Right lobe of liver (tissue), 6 donors: ENCODE results near the gene B3GNT5. TPM values are rescaled to one million over a fixed set of nuclear protein-coding genes. Genes with fewer than 3 reads are reported as not detected.

Source experiments
- ATAC-seq, 4 donors: fragments of 200-7000 bp; cut with Tn5 transposase; one replicate each; pipeline ENCODE4 v1.9.1; 2020; ENCODE audit warnings: mild to moderate bottlenecking in 4 of 4, moderate library complexity in 4 of 4
- DNase-seq, 3 donors: peaks; one replicate each; pipeline ENCODE4 v3.0.0-alpha.2; 2020
- H3K27ac ChIP-seq, 3 donors: fragments of 200-600 bp; one replicate each; pipeline ENCODE4 v1.8.0; 2022
- H3K27me3 ChIP-seq, 2 donors: fragments of 200-600 bp; one replicate each; pipeline ENCODE4 v1.8.0; 2022
- H3K36me3 ChIP-seq, 4 donors: fragments of 200-600 bp; sonication (generic) in 1 of 4; one replicate each; pipeline versions ENCODE4 v1.5.1 to v1.8.0; 2017 to 2022; ENCODE audit warnings: control low read depth in 1 of 4
- H3K4me1 ChIP-seq, 4 donors: fragments of 200-600 bp; sonication (generic) in 1 of 4; one replicate each; pipeline versions ENCODE4 v1.5.1 to v1.8.0; 2017 to 2022; ENCODE audit warnings: control low read depth in 1 of 4
- H3K4me3 ChIP-seq, 3 donors: fragments of 200-600 bp; one replicate each; pipeline ENCODE4 v1.8.0; 2022
- H3K9me3 ChIP-seq, 4 donors: fragments of 200-600 bp; sonication (generic) in 1 of 4; one replicate each; pipeline versions ENCODE4 v1.5.1 to v1.8.0; 2017 to 2022; ENCODE audit warnings: control low read depth in 1 of 4
- CTCF ChIP-seq, 4 donors: fragments of 200-600 bp in 3 of 4; fragments of 450-650 bp in 1 of 4; IDR thresholded peaks; one replicate each; pipeline versions ENCODE4 v1.5.1 to v1.8.0; 2016 to 2022; ENCODE audit warnings: antibody characterized with exemption in 4 of 4, mild to moderate bottlenecking in 2 of 4
- POLR2A ChIP-seq: fragments of 450-650 bp; IDR thresholded peaks from one replicate; pipeline ENCODE4 v1.6.1; 2017; ENCODE audit warnings: antibody characterized with exemption, mild to moderate bottlenecking
- WGBS: methylation state at CpG from one replicate; pipeline ENCODE4 v1.1.6; 2018; ENCODE audit warnings: low coverage, low lambda C conversion rate; ENCODE audit not compliant: insufficient coverage; ENCODE audit errors: missing lambda C conversion rate; 5-methylcytosine and 5-hydroxymethylcytosine counted together
- intact Hi-C, 2 donors: fragments of 100-400 bp; cut with DNase I; formaldehyde crosslinking; loops; one replicate each; pipeline versions ENCODE4 v1.11.2 to v1.14.1; 2022
- total RNA-seq, 6 experiments: library from RNA; depleted of rRNA in 2 of 6; stranded (reverse); fragments of >200 nt in 2 of 6; fragmentation: NEBNext Ultra II Directional in 3 of 6; extraction: Animal tissue kit (Norgen Biotek cat#: 25700) in 3 of 6; gene quantifications; one replicate each; pipeline versions ENCODE4 v1.1.0 to v1.2.4, GENCODE V29; 2016 to 2023
- donor health status: DM: no; HTN: yes; CAD: no.
- donor health status: DM: no; HTN: no; CAD: no.
- donor health status: DM: no; HTN: no; CAD: no.
- donor health status: DM: no; HTN: yes; CAD: no.
- donor health status: DM: no; HTN: yes; CAD: no.

Gene B3GNT5
- total RNA-seq, 6 experiments from 2014 or later, result 0.27 to 12.5 (median 5.5) TPM

- Histone ChIP-seq H3K27me3 (no peaks in the 10 kb centered on the region), H3K4me1 (peaks cover 0 to 5% (median 0%) of the 10 kb centered on the region in 4 donors), H3K27ac (peak overlapping the region; percentile 50 to 83 (median 65)), H3K9me3 (no peaks in the 10 kb centered on the region), H3K4me3 (peak overlapping the region; percentile 57 to 71 (median 68)), H3K36me3 (no peaks in the 10 kb centered on the region)
- peak; percentile 74 to 88 (median 86) for ATAC-seq
- intact Hi-C loops, result no loop called here
- TF ChIP-seq CTCF (IDR thresholded peaks at IDR 0.05) (peak; percentile 9 to 17 (median 13)), POLR2A (peak; percentile 35)
- WGBS, result 0% methylated on average over 17 of the region's 111 CpGs
- peak; percentile 79 to 83 (median 81) for DNase-seq
Measured at GRCh38 chr3:183253528-183254486, 754 bp downstream of the B3GNT5 start.

- Histone ChIP-seq H3K4me1 (peaks cover 0 to 5% (median 0%) of the 10 kb centered on the region in 4 donors), H3K27ac (peak overlapping the region in 2 of 3 donors; percentile 65 to 83), H3K4me3 (peak overlapping the region; percentile 57 to 71 (median 68)), H3K27me3 (no peaks in the 10 kb centered on the region), H3K9me3 (no peaks in the 10 kb centered on the region), H3K36me3 (no peaks in the 10 kb centered on the region)
- ATAC-seq (peak in 2 of 4 donors; percentile 14 to 20), DNase-seq (peak in 1 of 3 donors; percentile 49)
- intact Hi-C loops, result no loop called here
- TF ChIP-seq CTCF (IDR thresholded peaks at IDR 0.05) (no peak), POLR2A (no peak)
- 35% methylated on average over 19 of the region's 49 CpGs for WGBS
Measured at GRCh38 chr3:183254487-183255347, 1.7 kb downstream of the B3GNT5 start.

GRCh38 chr3:183255348-183255730 lies 2.3 kb downstream of the B3GNT5 start:
- no peaks in the 10 kb centered on the region for H3K36me3 ChIP-seq
- intact Hi-C loops, result no loop called here
- no peak for DNase-seq
- no peaks in the 10 kb centered on the region for H3K9me3 ChIP-seq
- no peak for TF ChIP-seq CTCF (IDR thresholded peaks at IDR 0.05)
- no peak for TF ChIP-seq POLR2A
- ATAC-seq, result no peak
- WGBS, result 86% methylated on average over 4 of the region's 4 CpGs
- no peak overlapping the region for H3K4me3 ChIP-seq
- H3K4me1 ChIP-seq, result peaks cover 0 to 5% (median 0%) of the 10 kb centered on the region in 4 donors
- no peaks in the 10 kb centered on the region for H3K27me3 ChIP-seq
- no peak overlapping the region for H3K27ac ChIP-seq

- DNase-seq (no peak), ATAC-seq (no peak)
- no peaks in the 10 kb centered on the region for H3K4me1 ChIP-seq
- 75% methylated on average over 3 of the region's 3 CpGs for WGBS
- H3K36me3 ChIP-seq, result no peaks in the 10 kb centered on the region
- intact Hi-C loops, result no loop called here
- TF ChIP-seq CTCF (IDR thresholded peaks at IDR 0.05) (no peak), POLR2A (no peak)
- no peak overlapping the region for H3K4me3 ChIP-seq
- no peaks in the 10 kb centered on the region for H3K27me3 ChIP-seq
- no peaks in the 10 kb centered on the region for H3K9me3 ChIP-seq
- no peak overlapping the region for H3K27ac ChIP-seq
Measured at GRCh38 chr3:183259087-183259486, 6.0 kb downstream of the B3GNT5 start.
